Measurements from ENCODE around the gene NEUROD1.
"Not testable (repeated sequence)": the region's sequence is repeated elsewhere in the genome, so short reads cannot be mapped to it uniquely, and the experiment has no call there.

The NEUROD1 gene

GRCh38 chr2:181680055-181680936 is at the start of gene NEUROD1:
Gene NEUROD1, minus strand, starts transcription at chr2:181680517. Its CDS starts 1,657 bp downstream, at chr2:181678860.
- no peak for DNase-seq (ENCODE audit: low read depth)

- DNase-seq (ENCODE audit: low read depth): no peak
Observed at GRCh38 chr2:181725476-181725875, 45.2 kb upstream of the NEUROD1 start.

GRCh38 chr2:181724662-181725061 is 44.3 kb upstream of the NEUROD1 start:
- DNase-seq (ENCODE audit: low read depth): no peak

GRCh38 chr2:181723731-181724130 is 43.4 kb upstream of the NEUROD1 start:
- DNase-seq (ENCODE audit: low read depth): no peak

GRCh38 chr2:181715033-181715630 is 34.8 kb upstream of the NEUROD1 start:
- DNase-seq (ENCODE audit: low read depth): peak; percentile 41

GRCh38 chr2:181711051-181711450 is 30.7 kb upstream of the NEUROD1 start:
- DNase-seq (ENCODE audit: low read depth): not testable (repeated sequence)

- not testable (repeated sequence) for DNase-seq (ENCODE audit: low read depth)
Observed at GRCh38 chr2:181702519-181702918, 22.2 kb upstream of the NEUROD1 start.

- DNase-seq (ENCODE audit: low read depth): no peak
Observed at GRCh38 chr2:181698223-181698622, 17.9 kb upstream of the NEUROD1 start.

- DNase-seq (ENCODE audit: low read depth): no peak
Observed at GRCh38 chr2:181697571-181697970, 17.3 kb upstream of the NEUROD1 start.

GRCh38 chr2:181697126-181697525 is 16.8 kb upstream of the NEUROD1 start:
- no peak for DNase-seq (ENCODE audit: low read depth)

- no peak for DNase-seq (ENCODE audit: low read depth)
Observed at GRCh38 chr2:181694271-181694670, 14.0 kb upstream of the NEUROD1 start.

- DNase-seq (ENCODE audit: low read depth): no peak
Observed at GRCh38 chr2:181690860-181691259, 10.5 kb upstream of the NEUROD1 start.

- no peak for DNase-seq (ENCODE audit: low read depth)
Observed at GRCh38 chr2:181686576-181687185, 6.4 kb upstream of the NEUROD1 start.

GRCh38 chr2:181685150-181685688 is 4.9 kb upstream of the NEUROD1 start:
- no peak for DNase-seq (ENCODE audit: low read depth)

- no peak for DNase-seq (ENCODE audit: low read depth)
Observed at GRCh38 chr2:181684454-181685149, 4.3 kb upstream of the NEUROD1 start.

- DNase-seq (ENCODE audit: low read depth): no peak
Observed at GRCh38 chr2:181683518-181684453, 3.5 kb upstream of the NEUROD1 start.

- no peak for DNase-seq (ENCODE audit: low read depth)
Observed at GRCh38 chr2:181682795-181683517, 2.6 kb upstream of the NEUROD1 start.

GRCh38 chr2:181682026-181682789 is 1.9 kb upstream of the NEUROD1 start:
- no peak for DNase-seq (ENCODE audit: low read depth)

Measured in stimulated activated CD8-positive, alpha-beta memory T cell treated with anti-CD3 and anti-CD28 coated beads, Interleukin-7, amount 100 ng/mL, for 24 hours (primary cell).